Kidney epithelial cell (primary cell): ENCODE data around the gene AANAT. TPM values are rescaled to one million over a fixed set of nuclear protein-coding genes. Genes with fewer than 3 reads are reported as not detected.

Source experiments
- DNase-seq: peaks from one replicate; pipeline ENCODE4 v3.0.0-alpha.2; 2010; ENCODE audit warnings: low read depth
- H3K27me3 ChIP-seq: 2 replicates; pipeline ENCODE4 v1.6.0; 2011; ENCODE audit warnings: low read length; ENCODE audit not compliant: control insufficient read depth, insufficient read depth
- H3K36me3 ChIP-seq: 2 replicates; pipeline ENCODE4 v1.5.1; 2011; ENCODE audit warnings: low read length; ENCODE audit not compliant: control insufficient read depth, insufficient read depth
- H3K4me3 ChIP-seq: 2 replicates; pipeline ENCODE4 v1.5.1; 2011; ENCODE audit warnings: low read depth, mild to moderate bottlenecking, control low read depth, low read length
- CTCF ChIP-seq: IDR thresholded peaks from 2 replicates; pipeline ENCODE4 v1.5.1; 2011; ENCODE audit warnings: mild to moderate bottlenecking, moderate library complexity, low read length, control low read depth, inconsistent platforms; ENCODE audit not compliant: insufficient read depth, poor library complexity, severe bottlenecking
- total RNA-seq: library from RNA; depleted of rRNA; stranded (reverse); fragments of >200 nt; gene quantifications from 2 replicates; pipeline ENCODE4 v1.2.3, GENCODE V29; 2015

Gene AANAT
- total RNA-seq, 1 donor from 2014 or later, result not detected

- Histone ChIP-seq H3K36me3 (no peaks in the 10 kb centered on the region), H3K4me3 (no peak overlapping the region), H3K27me3 (no peaks in the 10 kb centered on the region)
- TF ChIP-seq CTCF, result peak; percentile 41
- no peak for DNase-seq
Observed at GRCh38 chr17:76432712-76433336, 34.6 kb upstream of the AANAT start.

- Histone ChIP-seq H3K27me3 (no peaks in the 10 kb centered on the region), H3K36me3 (no peaks in the 10 kb centered on the region), H3K4me3 (no peak overlapping the region)
- no peak for DNase-seq
- TF ChIP-seq CTCF, result no peak
Observed at GRCh38 chr17:76433693-76434092, 33.7 kb upstream of the AANAT start.

- H3K36me3 ChIP-seq, result no peaks in the 10 kb centered on the region
- DNase-seq, result no peak
- H3K4me3 ChIP-seq, result no peak overlapping the region
- H3K27me3 ChIP-seq, result no peaks in the 10 kb centered on the region
- TF ChIP-seq CTCF, result no peak
Observed at GRCh38 chr17:76434870-76435269, 32.5 kb upstream of the AANAT start.

GRCh38 chr17:76435751-76436150 is 31.7 kb upstream of the AANAT start:
- no peak for DNase-seq
- Histone ChIP-seq H3K36me3 (no peaks in the 10 kb centered on the region), H3K27me3 (no peaks in the 10 kb centered on the region), H3K4me3 (no peak overlapping the region)
- no peak for TF ChIP-seq CTCF

GRCh38 chr17:76437467-76438402 is 29.7 kb upstream of the AANAT start:
- DNase-seq, result no peak
- no peaks in the 10 kb centered on the region for H3K27me3 ChIP-seq
- H3K36me3 ChIP-seq, result no peaks in the 10 kb centered on the region
- H3K4me3 ChIP-seq, result no peak overlapping the region
- TF ChIP-seq CTCF, result no peak
